BLaER1 treated with 17β-estradiol and CSF1 and Interleukin-3, amounts not matched to agents 10 nM and 100 nM (cell line): ENCODE results near the gene C17orf113.
A peak's percentile ranks its signal among the peaks of the same experiment; 100 is the strongest.
"Not testable (repeated sequence)": the region's sequence is repeated elsewhere in the genome, so short reads cannot be mapped to it uniquely, and the experiment has no call there.

Experiments used
- H3K27ac ChIP-seq, 11 experiments: shearing (Covaris generic); formaldehyde crosslinking; 2 replicates each; pipeline ENCODE4 v1.8.1; 2022
- H3K27me3 ChIP-seq, 11 experiments: shearing (Covaris generic); formaldehyde crosslinking; 2 replicates each; pipeline ENCODE4 v1.8.1; 2022
- H3K36me3 ChIP-seq, 11 experiments: shearing (Covaris generic); formaldehyde crosslinking; 2 replicates each; pipeline ENCODE4 v1.8.1; 2022
- H3K4me1 ChIP-seq, 10 experiments: shearing (Covaris generic); formaldehyde crosslinking; 2 replicates each; pipeline ENCODE4 v1.8.1; 2022
- H3K4me2 ChIP-seq, 11 experiments: shearing (Covaris generic); formaldehyde crosslinking; 2 replicates each; pipeline ENCODE4 v1.8.1; 2022
- H3K4me3 ChIP-seq, 10 experiments: shearing (Covaris generic); formaldehyde crosslinking; 2 replicates each; pipeline ENCODE4 v1.8.1; 2022
- H3K9ac ChIP-seq, 11 experiments: shearing (Covaris generic); formaldehyde crosslinking; 2 replicates each; pipeline ENCODE4 v1.8.1; 2022
- H3K9me3 ChIP-seq, 11 experiments: shearing (Covaris generic); formaldehyde crosslinking; replicated peaks in 1 of 11; 2 replicates each; pipeline ENCODE4 v1.8.1; 2022
- H4K20me1 ChIP-seq, 11 experiments: shearing (Covaris generic); formaldehyde crosslinking; 2 replicates each; pipeline ENCODE4 v1.8.1; 2022
- Cebpa-rat ChIP-seq, 11 experiments: shearing (Covaris generic); IDR thresholded peaks; 2 replicates each; pipeline ENCODE4 v1.8.1; 2022

C17orf113 gene

GRCh38 chr17:42025936-42026335 is 24.5 kb downstream of the C17orf113 start:
- Histone ChIP-seq H3K27me3 (no peaks in the 10 kb centered on the region), H4K20me1 (no peaks in the 10 kb centered on the region; a peak in 1 of 22 replicates), H3K9me3 (no peaks in the 10 kb centered on the region), H3K9ac (peak overlapping the region in 1 of 11 experiments; percentile 50; a peak in 2 of 22 replicates), H3K36me3 (peaks cover 26 to 44% (median 35%) of the 10 kb centered on the region in 11 experiments), H3K27ac (0 out of 22 replicates have a peak overlapping the region, but pooled peaks of 1 of the 11 experiments have one; percentile 13), H3K4me2 (peak overlapping the region in 3 of 11 experiments; percentile 91 to 98 (median 94); a peak in 6 of 22 replicates), H3K4me1 (peaks cover 19 to 62% (median 38%) of the 10 kb centered on the region in 10 experiments), H3K4me3 (no peak overlapping the region)
- TF ChIP-seq Cebpa-rat (IDR thresholded peaks at IDR 0.05), result no peak

- 0 out of 20 replicates have a peak overlapping the region, but pooled peaks of 1 of the 10 experiments have one; percentile 1 for H3K4me3 ChIP-seq
- H3K4me2 ChIP-seq, result peak overlapping the region; percentile 46 to 98 (median 76)
- peaks cover 26 to 44% (median 35%) of the 10 kb centered on the region in 11 experiments for H3K36me3 ChIP-seq
- no peaks in the 10 kb centered on the region; a peak in 1 of 22 replicates for H4K20me1 ChIP-seq
- H3K9ac ChIP-seq, result peak overlapping the region in 8 of 11 experiments; percentile 9 to 69 (median 60); a peak in 10 of 22 replicates
- H3K27me3 ChIP-seq, result no peaks in the 10 kb centered on the region
- H3K4me1 ChIP-seq, result peaks cover 25 to 66% (median 42%) of the 10 kb centered on the region in 10 experiments
- no peak for TF ChIP-seq Cebpa-rat (IDR thresholded peaks at IDR 0.05)
- H3K9me3 ChIP-seq, result no peaks in the 10 kb centered on the region
- H3K27ac ChIP-seq, result peak overlapping the region in 10 of 11 experiments; percentile 59 to 84 (median 79); a peak in 18 of 22 replicates
Observed at GRCh38 chr17:42025191-42025579, 25.2 kb downstream of the C17orf113 start.

GRCh38 chr17:42023524-42024349 is 26.7 kb downstream of the C17orf113 start:
- peak in 6 of 11 experiments; percentile 37 to 82 (median 60); a peak in 8 of 22 replicates for TF ChIP-seq Cebpa-rat (IDR thresholded peaks at IDR 0.05)
- Histone ChIP-seq H3K4me2 (peak overlapping the region; percentile 46 to 98 (median 76); a peak in 21 of 22 replicates), H4K20me1 (no peaks in the 10 kb centered on the region; a peak in 1 of 22 replicates), H3K27me3 (no peaks in the 10 kb centered on the region), H3K4me3 (peak overlapping the region in 4 of 10 experiments; percentile 5 to 36 (median 23); a peak in 6 of 20 replicates), H3K36me3 (peaks cover 26 to 44% (median 35%) of the 10 kb centered on the region in 11 experiments), H3K9me3 (no peaks in the 10 kb centered on the region), H3K9ac (peak overlapping the region; percentile 10 to 69 (median 61); a peak in 19 of 22 replicates), H3K4me1 (peaks cover 25 to 71% (median 42%) of the 10 kb centered on the region in 10 experiments), H3K27ac (peak overlapping the region; percentile 59 to 84 (median 79))

- peak overlapping the region; percentile 91 to 96 (median 93) for H3K9ac ChIP-seq
- peak overlapping the region; percentile 78 to 98 (median 90) for H3K4me3 ChIP-seq
- not testable (repeated sequence) for H3K9me3 ChIP-seq, H3K27me3 ChIP-seq, H4K20me1 ChIP-seq
- peaks cover 40 to 74% (median 56%) of the 10 kb centered on the region in 10 experiments for H3K4me1 ChIP-seq
- peak overlapping the region; percentile 85 to 92 (median 88); a peak in 21 of 22 replicates for H3K27ac ChIP-seq
- H3K4me2 ChIP-seq, result peak overlapping the region; percentile 75 to 98 (median 91)
- H3K36me3 ChIP-seq, result peaks cover 26 to 42% (median 35%) of the 10 kb centered on the region in 11 experiments
Observed at GRCh38 chr17:42020845-42021244, 29.6 kb downstream of the C17orf113 start.

- Histone ChIP-seq H3K9ac (peak within 1 kb of the TSS; percentile 91 to 96 (median 93)), H3K27ac (peak within 1 kb of the TSS; percentile 85 to 92 (median 88))
Observed at GRCh38 chr17:42019509-42020404, 30.6 kb downstream of the C17orf113 start, which contains the start of gene NKIRAS2. Gene NKIRAS2, plus strand, starts transcription at chr17:42020090. Its CDS starts 1,488 bp downstream, at chr17:42021578.

GRCh38 chr17:42018988-42019387 is 31.4 kb downstream of the C17orf113 start:
- H3K4me1 ChIP-seq, result peaks cover 42 to 74% (median 58%) of the 10 kb centered on the region in 10 experiments
- H3K9me3 ChIP-seq, result no peaks in the 10 kb centered on the region
- no peaks in the 10 kb centered on the region for H3K27me3 ChIP-seq
- H3K4me3 ChIP-seq, result no peak overlapping the region
- peaks cover 0 to 13% (median 12%) of the 10 kb centered on the region in 11 experiments; a peak in 14 of 22 replicates for H4K20me1 ChIP-seq
- no peak for TF ChIP-seq Cebpa-rat (IDR thresholded peaks at IDR 0.05)
- peaks cover 29 to 48% (median 39%) of the 10 kb centered on the region in 11 experiments for H3K36me3 ChIP-seq
- H3K4me2 ChIP-seq, result 0 out of 22 replicates have a peak overlapping the region, but pooled peaks of 1 of the 11 experiments have one; percentile 25
- H3K9ac ChIP-seq, result no peak overlapping the region
- no peak overlapping the region for H3K27ac ChIP-seq

More at GRCh38 chr17:42019509-42020404, 30.6 kb downstream of the C17orf113 start, which contains the start of gene NKIRAS2:
- H3K9me3 ChIP-seq, result no peaks in the 10 kb centered on the region
- H3K4me2 ChIP-seq, result peak within 1 kb of the TSS; percentile 75 to 98 (median 91)
- H3K27me3 ChIP-seq, result no peaks in the 10 kb centered on the region
- peaks cover 31 to 45% (median 38%) of the 10 kb centered on the region in 11 experiments for H3K36me3 ChIP-seq
- no peak for TF ChIP-seq Cebpa-rat (IDR thresholded peaks at IDR 0.05)
- H3K4me1 ChIP-seq, result peaks cover 46 to 74% (median 60%) of the 10 kb centered on the region in 10 experiments
- peaks cover 0 to 5% (median 4%) of the 10 kb centered on the region in 11 experiments; a peak in 8 of 22 replicates for H4K20me1 ChIP-seq
- H3K4me3 ChIP-seq, result peak within 1 kb of the TSS; percentile 78 to 98 (median 90)

- Histone ChIP-seq H3K4me2 (peak overlapping the region; percentile 81 to 98 (median 88)), H3K36me3 (peaks cover 24 to 48% (median 38%) of the 10 kb centered on the region in 11 experiments), H3K4me1 (peaks cover 41 to 74% (median 57%) of the 10 kb centered on the region in 10 experiments), H3K27ac (peak overlapping the region in 9 of 11 experiments; percentile 94 to 100 (median 98); a peak in 15 of 22 replicates), H3K27me3 (no peaks in the 10 kb centered on the region), H3K4me3 (peak overlapping the region; percentile 79 to 98 (median 90); a peak in 19 of 20 replicates), H3K9me3 (no peaks in the 10 kb centered on the region), H4K20me1 (peaks cover 2 to 19% (median 18%) of the 10 kb centered on the region in 11 experiments; a peak in 19 of 22 replicates), H3K9ac (peak overlapping the region in 3 of 11 experiments; percentile 96 to 99 (median 99); a peak in 5 of 22 replicates)
- TF ChIP-seq Cebpa-rat (IDR thresholded peaks at IDR 0.05), result no peak
Observed at GRCh38 chr17:42018339-42018738, 32.1 kb downstream of the C17orf113 start.

GRCh38 chr17:42017866-42018200 is 32.6 kb downstream of the C17orf113 start:
- H3K4me3 ChIP-seq, result peak overlapping the region; percentile 79 to 98 (median 90)
- peak overlapping the region; percentile 81 to 98 (median 88) for H3K4me2 ChIP-seq
- H3K27ac ChIP-seq, result peak overlapping the region; percentile 94 to 100 (median 97)
- H3K9me3 ChIP-seq, result no peaks in the 10 kb centered on the region
- H4K20me1 ChIP-seq, result peaks cover 7 to 24% (median 23%) of the 10 kb centered on the region in 11 experiments; a peak in 19 of 22 replicates
- H3K27me3 ChIP-seq, result no peaks in the 10 kb centered on the region
- peaks cover 19 to 48% (median 38%) of the 10 kb centered on the region in 11 experiments for H3K36me3 ChIP-seq
- H3K4me1 ChIP-seq, result peaks cover 41 to 74% (median 59%) of the 10 kb centered on the region in 10 experiments
- TF ChIP-seq Cebpa-rat (IDR thresholded peaks at IDR 0.05), result no peak
- H3K9ac ChIP-seq, result peak overlapping the region; percentile 93 to 100 (median 97)
